Sciatic nerve (tissue), 2 donors: Measurements from ENCODE around the gene ZGRF1. TPM values are rescaled to one million over a fixed set of nuclear protein-coding genes. Genes with fewer than 3 reads are reported as not detected.
"Not testable (repeated sequence)": the region's sequence is repeated elsewhere in the genome, so short reads cannot be mapped to it uniquely, and the experiment has no call there.

Experiments
- ATAC-seq: fragments of 200-7000 bp; cut with Tn5 transposase; one replicate; pipeline ENCODE4 v1.9.1; 2020; ENCODE audit warnings: mild to moderate bottlenecking, moderate library complexity
- DNase-seq: peaks from one replicate; pipeline ENCODE4 v3.0.0-alpha.2; 2020; ENCODE audit warnings: low spot score
- intact Hi-C: fragments of 100-400 bp; cut with DNase I; formaldehyde crosslinking; loops from one replicate; pipeline ENCODE4 v1.14.2; 2022
- microRNA-seq: library from miRNA; unstranded; fragments of <30 nt; microRNA quantifications from one replicate; pipeline ENCODE4 v1.2.0, GENCODE V29; 2020
- total RNA-seq: library from RNA; stranded (reverse); fragmentation: NEBNext Ultra II Directional; extraction: Animal tissue kit (Norgen Biotek cat#: 25700); gene quantifications from one replicate; pipeline ENCODE4 v1.2.1, GENCODE V29; 2021
- donor health status: DM: no; HTN: no; CAD: no.
- donor health status: DM: no; HTN: no; CAD: no.

Gene ZGRF1
- total RNA-seq, 1 donor from 2014 or later: 10.6 TPM

GRCh38 chr4:112504807-112505206 lies 131.9 kb downstream of the ZGRF1 start:
- ATAC-seq (no peak), DNase-seq (no peak)
- intact Hi-C loops: no loop called here

GRCh38 chr4:112502871-112503270 lies 133.8 kb downstream of the ZGRF1 start:
- ATAC-seq: no peak
- no peak for DNase-seq
- intact Hi-C loops: no loop called here

- DNase-seq (no peak), ATAC-seq (no peak)
- intact Hi-C loops: no loop called here
Measured at GRCh38 chr4:112492321-112492720, 144.4 kb downstream of the ZGRF1 start.

- DNase-seq, intact Hi-C loops, ATAC-seq: not testable (repeated sequence)
Measured at GRCh38 chr4:112490808-112491207, 145.9 kb downstream of the ZGRF1 start.

Small RNA genes within 50 kb of the gene (microRNA-seq; reads per million reads assigned to microRNA genes)
- not detected for gene MIR302A
- gene MIR302B: not detected
- not detected for gene MIR302C
- gene MIR302D: 1.1 reads per million
- not detected for gene MIR367

Other genes starting within 250 kb of the ZGRF1 start
- gene NEUROG2, start 120.7 kb downstream of the ZGRF1 start, total RNA-seq: not detected
- gene LARP7, start 234 bp upstream of the ZGRF1 start, total RNA-seq: 51.6 TPM